H1 (cell line): ENCODE results near the gene CDCA7L.

Experiments
- CHD2 ChIP-seq: IDR thresholded peaks from 2 replicates; pipeline ENCODE4 v1.6.1; 2012; ENCODE audit warnings: low read length, improper control_type of control experiment
- CTBP2 ChIP-seq: IDR thresholded peaks from 2 replicates; pipeline ENCODE4 v1.7.0; 2011; ENCODE audit warnings: borderline replicate concordance, mild to moderate bottlenecking, moderate library complexity, mixed read lengths, low read length; ENCODE audit not compliant: insufficient read depth, insufficient read length
- CTCF ChIP-seq, 3 experiments: IDR thresholded peaks; 1 replicate in 2 of 3; 2 replicates in 1 of 3; pipeline versions ENCODE4 v1.5.1 to v1.6.1; 2011; ENCODE audit warnings: low read length in 3 of 3, mild to moderate bottlenecking in 3 of 3, inconsistent platforms in 2 of 3, low read depth in 1 of 3, moderate library complexity in 1 of 3; ENCODE audit not compliant: insufficient read depth in 1 of 3; ENCODE audit errors: control extremely low read depth in 1 of 3
- EZH2 ChIP-seq: fragments of 200-600 bp; sonication (generic); IDR thresholded peaks from 2 replicates; pipeline ENCODE4 v1.7.1; 2012; ENCODE audit warnings: low read depth, mild to moderate bottlenecking, moderate library complexity, low read length, inconsistent platforms; ENCODE audit not compliant: severe bottlenecking
- GTF2F1 ChIP-seq: IDR thresholded peaks from 2 replicates; pipeline ENCODE4 v1.6.1; 2012; ENCODE audit warnings: low read depth, low read length, improper control_type of control experiment, borderline replicate concordance
- JUND ChIP-seq: IDR thresholded peaks from 2 replicates; pipeline ENCODE4 v1.6.1; 2011; ENCODE audit warnings: mild to moderate bottlenecking, improper control_type of control experiment, low read length
- NRF1 ChIP-seq: IDR thresholded peaks from 2 replicates; pipeline ENCODE4 v1.6.1; 2011; ENCODE audit warnings: mild to moderate bottlenecking, low read depth, low read length, improper control_type of control experiment
- POLR2A ChIP-seq, 2 experiments: IDR thresholded peaks; 1 replicate in 1 of 2; 2 replicates in 1 of 2; pipeline ENCODE4 v1.6.1; 2011; ENCODE audit warnings: low read depth in 2 of 2, low read length in 2 of 2, mild to moderate bottlenecking in 2 of 2; ENCODE audit errors: control extremely low read depth in 1 of 2
- RBBP5 ChIP-seq: IDR thresholded peaks from 2 replicates; pipeline ENCODE4 v1.7.1; 2012; ENCODE audit warnings: low read depth, mild to moderate bottlenecking, inconsistent platforms, low read length, moderate library complexity, borderline replicate concordance
- RFX5 ChIP-seq: IDR thresholded peaks from 2 replicates; pipeline ENCODE4 v1.6.1; 2011; ENCODE audit warnings: low read depth, low read length, improper control_type of control experiment, borderline replicate concordance
- TAF7 ChIP-seq: optimal IDR thresholded peaks from 2 replicates; pipeline ENCODE3; 2011; ENCODE audit warnings: low read depth, mild to moderate bottlenecking, inconsistent platforms, low read length, moderate library complexity, borderline replicate concordance
- TBP ChIP-seq: IDR thresholded peaks from 2 replicates; pipeline ENCODE4 v1.6.1; 2011; ENCODE audit warnings: low read depth, low read length, improper control_type of control experiment

GRCh38 chr7:21891291-21891690 lies 54.4 kb downstream of the CDCA7L start:
- TF ChIP-seq EZH2 (no peak), CHD2 (no peak), JUND (no peak), RFX5 (no peak), TAF7 (no peak), TBP (no peak), RBBP5 (no peak), NRF1 (no peak), CTCF (IDR thresholded peaks at IDR 0.05; ENCODE audit: control extremely low read depth in 1 of 3, insufficient read depth in 1 of 3, low read depth in 1 of 3, low read length in 3 of 3) (no peak), CTBP2 (no peak), POLR2A (IDR thresholded peaks at IDR 0.05; ENCODE audit: control extremely low read depth in 1 of 2, low read depth in 2 of 2, low read length in 2 of 2) (no peak), GTF2F1 (no peak)
